GM18873 (cell line): ENCODE data around the gene DNAAF5.

ENCODE experiments used
- ATAC-seq: cut with Tn5 transposase; IDR thresholded peaks from one replicate; pipeline ENCODE4 v1.9.1; 2021; ENCODE audit warnings: mild to moderate bottlenecking, moderate library complexity, moderate number of reproducible peaks; ENCODE audit not compliant: unreplicated experiment, low FRiP score

The DNAAF5 gene

DNA sequence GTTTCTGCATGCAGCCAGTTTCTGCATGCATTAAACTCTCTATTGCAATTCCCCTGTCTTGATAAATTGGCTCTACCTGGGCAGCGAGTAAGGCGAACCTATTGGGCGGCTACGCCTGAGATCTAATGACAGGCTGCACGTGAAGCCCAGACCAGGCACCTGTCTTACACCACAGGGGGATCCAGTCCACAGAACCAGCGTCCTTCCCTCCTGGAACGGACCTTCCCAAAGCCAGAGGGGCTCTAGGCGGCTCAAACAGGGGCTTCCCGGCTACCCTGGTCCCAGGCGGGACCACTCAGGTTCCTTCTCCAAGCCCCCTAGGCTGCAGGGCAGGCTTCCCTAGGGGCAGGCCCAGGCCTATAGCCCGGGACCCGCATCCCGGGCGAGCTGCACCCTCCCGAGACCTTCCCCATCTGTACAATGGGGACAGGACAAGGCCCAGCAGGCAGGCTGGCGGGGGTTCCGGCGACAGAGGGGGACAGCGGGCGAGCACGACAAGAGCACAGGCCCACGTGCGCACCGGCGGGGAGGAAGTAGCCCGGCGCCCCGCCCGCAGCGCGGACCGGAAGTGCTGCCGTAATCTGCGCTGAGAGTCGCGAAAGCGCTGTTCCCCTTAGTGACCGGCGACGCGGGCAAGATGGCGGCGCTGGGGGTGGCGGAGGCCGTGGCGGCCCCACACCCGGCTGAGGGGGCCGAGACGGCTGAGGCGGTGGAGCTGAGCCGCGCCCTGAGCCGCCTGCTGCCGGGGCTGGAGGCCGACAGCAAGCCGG lies at the start of gene DNAAF5:
DNAAF5 (plus strand) TSS at position 616 of the 770 bp plus-strand sequence; CDS start at position 638, 22 bp downstream.
- peak; percentile 80 for ATAC-seq

- no peak for ATAC-seq
Observed at GRCh38 chr7:676972-677385, 49.5 kb upstream of the DNAAF5 start.

GRCh38 chr7:680411-681127 lies 45.9 kb upstream of the DNAAF5 start:
- ATAC-seq, result no peak

GRCh38 chr7:681551-682307 lies 44.8 kb upstream of the DNAAF5 start:
- ATAC-seq, result no peak

DNA sequence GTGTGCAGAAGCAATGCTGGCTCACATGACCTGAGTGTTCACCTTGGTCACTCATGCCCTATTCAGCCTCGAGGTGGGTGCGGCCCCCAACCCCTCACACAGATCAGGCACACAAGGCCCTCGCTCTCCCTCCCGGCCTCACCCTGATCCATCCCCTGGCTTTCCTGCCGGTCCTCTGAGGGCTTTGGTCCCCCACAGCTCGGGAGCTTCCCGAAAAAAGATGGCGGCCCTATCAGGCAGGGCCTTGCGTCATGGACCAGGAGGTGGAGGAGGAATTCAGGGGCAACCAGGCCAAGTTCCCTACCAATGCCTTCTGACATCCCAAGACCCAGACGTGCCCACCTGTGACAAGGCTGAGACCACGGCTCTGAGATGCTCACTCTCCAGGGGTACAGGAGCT lies 43.7 kb upstream of the DNAAF5 start:
- ATAC-seq, result no peak

DNA sequence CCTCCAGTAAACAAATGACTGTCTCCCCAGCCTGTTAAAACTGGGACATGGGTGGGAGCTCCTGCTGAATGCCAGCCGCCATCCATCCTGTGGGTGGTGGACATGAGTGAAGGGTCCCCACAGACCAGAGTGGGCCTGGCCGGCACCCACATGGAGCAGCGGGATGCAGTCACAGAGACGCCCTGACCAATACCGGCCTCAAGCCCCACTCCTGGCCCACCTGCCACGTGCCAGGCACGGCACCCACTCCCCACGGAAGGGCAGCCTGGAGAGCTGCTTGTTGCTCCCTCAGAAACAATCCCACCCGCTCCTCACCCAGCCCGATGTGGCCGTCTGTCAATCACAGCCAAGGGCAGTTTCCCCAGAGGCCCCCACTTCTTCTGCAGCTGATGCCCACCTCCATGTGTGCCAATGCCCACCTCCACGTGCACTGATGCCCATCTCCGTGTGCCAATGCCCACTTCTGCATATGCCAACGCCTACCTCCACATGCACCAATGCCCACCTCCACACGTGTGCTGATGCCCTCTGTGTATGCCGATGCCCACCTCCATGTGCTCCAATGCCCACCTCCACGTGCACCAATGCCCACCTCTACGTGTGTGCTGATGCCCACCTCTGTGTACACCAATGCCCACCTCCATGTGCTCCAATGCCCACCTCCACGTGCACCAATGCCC lies 42.8 kb upstream of the DNAAF5 start:
- ATAC-seq, result no peak

DNA sequence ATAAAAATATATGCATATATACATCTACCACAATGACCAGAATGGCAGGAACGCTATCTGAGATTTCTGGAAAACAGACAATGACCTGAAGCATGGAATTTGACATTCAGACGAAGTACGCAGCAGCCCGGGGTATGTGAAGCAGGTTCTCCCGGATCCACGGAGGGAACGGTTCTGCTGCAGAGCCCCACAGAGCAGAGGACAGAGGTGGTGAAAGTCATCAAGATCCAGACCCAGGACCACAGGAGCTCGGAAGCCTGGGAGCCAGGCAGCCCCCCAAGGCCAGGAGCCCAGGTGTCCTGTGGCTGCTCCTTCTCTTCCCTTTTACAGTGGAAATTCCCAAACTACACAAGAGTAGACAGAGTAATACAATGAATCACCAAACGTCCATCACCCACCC lies 42.1 kb upstream of the DNAAF5 start:
- no peak for ATAC-seq

GRCh38 chr7:685540-685939 lies 41.0 kb upstream of the DNAAF5 start:
- ATAC-seq, result no peak

DNA sequence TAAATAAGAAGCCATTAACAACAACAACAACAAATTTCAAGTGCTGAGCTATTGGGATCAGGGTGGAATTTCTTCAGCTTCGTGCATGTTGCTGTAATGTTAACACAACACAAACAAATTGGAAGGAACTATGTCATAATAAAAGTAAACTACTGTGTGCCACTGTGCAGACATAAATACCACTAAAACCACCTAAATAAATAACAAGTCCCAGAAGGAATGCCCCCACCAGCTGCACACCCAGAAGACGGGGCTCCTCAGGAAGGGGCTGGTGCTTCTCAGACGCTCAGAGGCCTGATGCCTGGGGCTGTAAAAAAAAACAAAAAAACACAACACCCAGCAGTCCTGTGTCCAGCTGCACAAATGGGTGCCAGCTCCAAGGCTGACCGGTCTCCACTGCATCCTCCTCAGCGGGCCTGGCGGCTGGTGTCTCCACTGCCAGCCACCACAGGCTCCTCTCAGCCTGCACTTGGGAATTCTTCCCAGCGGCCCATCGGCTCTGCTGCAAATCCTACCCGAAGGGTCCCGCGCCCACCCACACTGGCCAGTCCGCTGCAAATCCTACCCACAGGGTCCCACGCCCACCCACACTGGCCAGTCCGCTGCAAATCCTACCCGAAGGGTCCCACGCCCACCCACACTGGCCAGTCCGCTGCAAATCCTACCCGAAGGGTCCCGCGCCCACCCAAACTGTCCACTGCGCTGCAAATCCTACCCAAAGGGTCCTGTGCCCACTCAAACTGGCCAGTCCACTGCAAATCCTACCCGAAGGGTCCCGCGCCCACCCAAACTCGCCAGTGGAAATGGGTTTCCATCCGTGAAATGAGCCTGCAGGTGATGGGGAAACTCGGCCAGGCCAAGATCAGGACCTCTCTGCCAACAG lies 35.8 kb upstream of the DNAAF5 start:
- no peak for ATAC-seq

DNA sequence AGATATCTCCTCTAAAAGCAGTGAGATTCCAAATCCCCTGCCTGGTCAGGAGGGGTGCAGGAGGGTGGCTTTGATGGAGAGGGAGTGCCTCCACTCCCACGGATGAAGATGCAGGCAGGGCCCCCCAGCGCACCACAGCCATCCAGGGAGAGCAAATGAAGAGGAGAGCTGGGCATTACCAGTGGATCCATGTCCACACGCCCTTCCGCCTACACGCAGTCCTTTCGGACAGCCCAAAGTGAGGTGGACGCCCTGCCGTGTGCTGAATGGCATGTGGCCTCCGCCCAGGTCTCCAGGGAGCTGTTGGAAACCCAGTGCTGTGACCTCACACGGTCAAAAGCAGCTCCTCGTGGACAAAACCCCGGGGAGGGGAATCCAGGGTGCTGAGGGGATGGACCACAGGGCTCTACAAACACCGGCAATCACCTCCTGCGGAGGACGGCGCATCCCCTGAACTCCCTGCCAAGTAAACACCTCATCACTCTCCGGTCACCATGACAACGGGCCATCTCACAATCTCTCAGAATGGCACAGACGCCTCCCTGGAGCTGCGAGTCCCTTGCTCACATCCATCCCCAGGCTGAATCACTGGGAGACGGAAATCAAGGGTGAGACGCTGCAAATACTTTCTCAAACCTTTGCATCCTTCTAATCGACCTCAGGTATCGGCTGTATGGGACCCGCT lies 35.0 kb upstream of the DNAAF5 start:
- no peak for ATAC-seq

- no peak for ATAC-seq
Observed at GRCh38 chr7:693280-693679, 33.2 kb upstream of the DNAAF5 start.

- no peak for ATAC-seq
Observed at GRCh38 chr7:696426-696811, 30.1 kb upstream of the DNAAF5 start.

- ATAC-seq, result no peak
Observed at GRCh38 chr7:696812-697551, 29.5 kb upstream of the DNAAF5 start.

- no peak for ATAC-seq
Observed at GRCh38 chr7:698515-699475, 27.7 kb upstream of the DNAAF5 start.

GRCh38 chr7:699476-700170 lies 26.9 kb upstream of the DNAAF5 start:
- ATAC-seq, result no peak

- no peak for ATAC-seq
Observed at GRCh38 chr7:701086-701671, 25.3 kb upstream of the DNAAF5 start.
